ENCODE results near the gene TTC39B. TPM values are rescaled to one million over a fixed set of nuclear protein-coding genes. Genes with fewer than 3 reads are reported as not detected.

Gene TTC39B
- total RNA-seq, 1 experiment from 2014 or later = 6.0 TPM

- Mint-ChIP-seq H3K4me3 (ENCODE audit: low read depth, unreplicated experiment) (no peak overlapping the region), H3K27ac (ENCODE audit: unreplicated experiment) (no peak overlapping the region), H3K4me1 (ENCODE audit: low read depth, unreplicated experiment) (peaks cover 14% of the 10 kb centered on the region), H3K36me3 (ENCODE audit: insufficient read depth, unreplicated experiment) (no peaks in the 10 kb centered on the region), H3K27me3 (ENCODE audit: unreplicated experiment) (no peaks in the 10 kb centered on the region), H3K9me3 (ENCODE audit: low read depth, unreplicated experiment) (peaks cover 1% of the 10 kb centered on the region)
- no peak for TF ChIP-seq CTCF (IDR thresholded peaks at IDR 0.05; ENCODE audit: unreplicated experiment)
- DNase-seq = no peak
- intact Hi-C loops (cut with micrococcal nuclease; ENCODE audit: unreplicated experiment) = no loop called here
- BruUV-seq (replicated peaks) = no TSS peak
- CTCF ChIA-PET = no interaction called here
Observed at GRCh38 chr9:15243081-15243480, 63.9 kb downstream of the TTC39B start.

- CTCF ChIA-PET = interaction anchor here (0.7 kb wide), 2 partner anchors 25 to 1293 kb away, joined by 3 read pairs; no protein-coding TSS in a partner anchor
- Mint-ChIP-seq H3K4me3 (ENCODE audit: low read depth, unreplicated experiment) (no peak overlapping the region), H3K36me3 (ENCODE audit: insufficient read depth, unreplicated experiment) (no peaks in the 10 kb centered on the region), H3K27ac (ENCODE audit: unreplicated experiment) (no peak overlapping the region), H3K4me1 (ENCODE audit: low read depth, unreplicated experiment) (no peaks in the 10 kb centered on the region), H3K9me3 (ENCODE audit: low read depth, unreplicated experiment) (peaks cover 5% of the 10 kb centered on the region), H3K27me3 (ENCODE audit: unreplicated experiment) (no peaks in the 10 kb centered on the region)
- intact Hi-C loops (cut with micrococcal nuclease; ENCODE audit: unreplicated experiment) = no loop called here
- BruUV-seq (replicated peaks) = no TSS peak
- no peak for DNase-seq
- TF ChIP-seq CTCF (IDR thresholded peaks at IDR 0.05; ENCODE audit: unreplicated experiment) = no peak
Observed at GRCh38 chr9:15240927-15241326, 66.1 kb downstream of the TTC39B start.

GRCh38 chr9:15239816-15240215 is 67.2 kb downstream of the TTC39B start:
- no peak for TF ChIP-seq CTCF (IDR thresholded peaks at IDR 0.05; ENCODE audit: unreplicated experiment)
- peaks cover 5% of the 10 kb centered on the region for H3K9me3 Mint-ChIP-seq (ENCODE audit: low read depth, unreplicated experiment)
- intact Hi-C loops (cut with micrococcal nuclease; ENCODE audit: unreplicated experiment) = no loop called here
- DNase-seq = no peak
- H3K4me1 Mint-ChIP-seq (ENCODE audit: low read depth, unreplicated experiment) = no peaks in the 10 kb centered on the region
- H3K4me3 Mint-ChIP-seq (ENCODE audit: low read depth, unreplicated experiment) = no peak overlapping the region
- no TSS peak for BruUV-seq (replicated peaks)
- H3K36me3 Mint-ChIP-seq (ENCODE audit: insufficient read depth, unreplicated experiment) = no peaks in the 10 kb centered on the region
- CTCF ChIA-PET = no interaction called here
- H3K27ac Mint-ChIP-seq (ENCODE audit: unreplicated experiment) = no peak overlapping the region
- no peaks in the 10 kb centered on the region for H3K27me3 Mint-ChIP-seq (ENCODE audit: unreplicated experiment)

- CTCF ChIA-PET = no interaction called here
- DNase-seq = no peak
- Mint-ChIP-seq H3K27ac (ENCODE audit: unreplicated experiment) (no peak overlapping the region), H3K27me3 (ENCODE audit: unreplicated experiment) (no peaks in the 10 kb centered on the region), H3K4me3 (ENCODE audit: low read depth, unreplicated experiment) (no peak overlapping the region), H3K9me3 (ENCODE audit: low read depth, unreplicated experiment) (peaks cover 5% of the 10 kb centered on the region), H3K4me1 (ENCODE audit: low read depth, unreplicated experiment) (no peaks in the 10 kb centered on the region), H3K36me3 (ENCODE audit: insufficient read depth, unreplicated experiment) (no peaks in the 10 kb centered on the region)
- intact Hi-C loops (cut with micrococcal nuclease; ENCODE audit: unreplicated experiment) = no loop called here
- no TSS peak for BruUV-seq (replicated peaks)
- TF ChIP-seq CTCF (IDR thresholded peaks at IDR 0.05; ENCODE audit: unreplicated experiment) = no peak
Observed at GRCh38 chr9:15238646-15239045, 68.4 kb downstream of the TTC39B start.

Measured in Calu3 (cell line).